Kidney (tissue), 14 donors: Measurements from ENCODE around the gene FAM107A. TPM values are rescaled to one million over a fixed set of nuclear protein-coding genes. Genes with fewer than 3 reads are reported as not detected.

Experiments
- DNase-seq, 5 donors: peaks; one replicate each; pipeline ENCODE4 v3.0.0-alpha.2; 2013 to 2020
- FAIRE-seq: peaks from 2 replicates; lab custom pipeline; 2012; peaks lifted over from hg19 to GRCh38; lab: Jason Lieb, UNC
- H3K27ac ChIP-seq, 2 donors: one replicate each; pipeline ENCODE4 v1.7.0; 2013; ENCODE audit warnings: low read depth in 2 of 2, low read length in 2 of 2, inconsistent platforms in 1 of 2
- H3K27me3 ChIP-seq: one replicate; pipeline ENCODE4 v1.7.1; 2013; ENCODE audit warnings: low read length, inconsistent platforms; ENCODE audit not compliant: control insufficient read depth, insufficient read depth
- H3K36me3 ChIP-seq, 3 donors: one replicate each; pipeline versions ENCODE4 v1.7.0 to v1.7.1; 2013; ENCODE audit warnings: low read length in 3 of 3, control low read depth in 1 of 3, inconsistent platforms in 1 of 3; ENCODE audit not compliant: insufficient read depth in 3 of 3, control insufficient read depth in 2 of 3
- H3K4me1 ChIP-seq, 3 donors: one replicate each; pipeline versions ENCODE4 v1.7.0 to v1.7.1; 2013; ENCODE audit warnings: low read length in 3 of 3, inconsistent platforms in 1 of 3, low read depth in 1 of 3; ENCODE audit not compliant: control insufficient read depth in 2 of 3, insufficient read depth in 2 of 3
- H3K4me3 ChIP-seq, 3 donors: one replicate each; pipeline versions ENCODE4 v1.7.0 to v1.8.1; 2013; ENCODE audit warnings: low read length in 3 of 3, control low read depth in 1 of 3, inconsistent platforms in 1 of 3
- H3K9ac ChIP-seq, 3 donors: one replicate each; pipeline versions ENCODE4 v1.7.0 to v1.7.1; 2013; ENCODE audit warnings: low read length in 3 of 3, control low read depth in 1 of 3, inconsistent platforms in 1 of 3
- H3K9me3 ChIP-seq, 3 donors: one replicate each; pipeline versions ENCODE4 v1.7.0 to v1.7.1; 2013; ENCODE audit warnings: low read length in 3 of 3, control low read depth in 1 of 3, inconsistent platforms in 1 of 3; ENCODE audit not compliant: control insufficient read depth in 2 of 3, insufficient read depth in 1 of 3
- CTCF ChIP-seq: IDR thresholded peaks from 3 replicates; pipeline ENCODE4 v1.5.1; 2012; ENCODE audit warnings: mild to moderate bottlenecking, moderate library complexity, borderline replicate concordance; ENCODE audit not compliant: insufficient read depth; ENCODE audit errors: extremely low read depth
- intact Hi-C: fragments of 100-400 bp; cut with DNase I; formaldehyde crosslinking; loops from one replicate; pipeline ENCODE4 v1.11.1; 2022
- polyA plus RNA-seq: library from polyadenylated mRNA; stranded (reverse); fragments of 350-450 nt; fragmentation: Illumina TruSeq; extraction: RNeasy Lipid Tissue Mini Kit (QIAGEN cat#74804); gene quantifications from one replicate; pipeline ENCODE4 v1.2.3, GENCODE V29; 2014; ENCODE audit warnings: low read depth, low replicate concordance; ENCODE audit not compliant: insufficient read depth
- total RNA-seq: library from RNA; stranded (reverse); fragmentation: NEBNext Ultra II Directional; extraction: Animal tissue kit (Norgen Biotek cat#: 25700); gene quantifications from one replicate; pipeline ENCODE4 v1.2.1, GENCODE V29; 2021
- donor health status: control.
- donor health status: control.
- donor health status: control.
- donor health status: control.
- donor health status: control.
- donor health status: DM: yes; HTN: yes; CAD: no.
- donor health status: Normal renal cell carcinoma (clear cell type).

FAM107A gene
- total and polyA plus RNA-seq, 2 donors from 2014 or later, result 52.5 to 180 TPM

- Histone ChIP-seq H3K4me1 (peaks cover 0 to 28% (median 0%) of the 10 kb centered on the region in 3 donors), H3K27me3 (no peaks in the 10 kb centered on the region), H3K9me3 (no peaks in the 10 kb centered on the region), H3K27ac (no peak overlapping the region), H3K4me3 (no peak overlapping the region), H3K9ac (peak overlapping the region in 1 of 3 donors; percentile 14), H3K36me3 (no peaks in the 10 kb centered on the region)
- no peak for DNase-seq
- intact Hi-C loops, result no loop called here
- no peak for FAIRE-seq
- no peak for TF ChIP-seq CTCF
Measured at GRCh38 chr3:58574682-58575081, 2.5 kb downstream of the FAM107A start.

GRCh38 chr3:58574106-58574505 is 3.1 kb downstream of the FAM107A start:
- Histone ChIP-seq H3K9ac (no peak overlapping the region), H3K27me3 (no peaks in the 10 kb centered on the region), H3K4me3 (no peak overlapping the region), H3K9me3 (no peaks in the 10 kb centered on the region), H3K36me3 (no peaks in the 10 kb centered on the region), H3K27ac (no peak overlapping the region), H3K4me1 (peaks cover 0 to 29% (median 0%) of the 10 kb centered on the region in 3 donors)
- FAIRE-seq (no peak), DNase-seq (no peak)
- intact Hi-C loops, result no loop called here
- TF ChIP-seq CTCF, result no peak

GRCh38 chr3:58573640-58574039 is 3.6 kb downstream of the FAM107A start:
- peak in 3 of 5 donors; percentile 45 to 88 (median 70) for DNase-seq
- H3K4me3 ChIP-seq, result no peak overlapping the region
- no peaks in the 10 kb centered on the region for H3K9me3 ChIP-seq
- no peaks in the 10 kb centered on the region for H3K27me3 ChIP-seq
- FAIRE-seq, result no peak
- intact Hi-C loops, result no loop called here
- TF ChIP-seq CTCF, result no peak
- H3K36me3 ChIP-seq, result no peaks in the 10 kb centered on the region
- H3K9ac ChIP-seq, result no peak overlapping the region
- no peak overlapping the region for H3K27ac ChIP-seq
- H3K4me1 ChIP-seq, result peaks cover 0 to 33% (median 0%) of the 10 kb centered on the region in 3 donors
